Kidney epithelial cell (primary cell): ENCODE results near the gene IL5. TPM values are rescaled to one million over a fixed set of nuclear protein-coding genes. Genes with fewer than 3 reads are reported as not detected.

ENCODE experiments used
- DNase-seq: peaks from one replicate; pipeline ENCODE4 v3.0.0-alpha.2; 2010; ENCODE audit warnings: low read depth
- H3K27me3 ChIP-seq: 2 replicates; pipeline ENCODE4 v1.6.0; 2011; ENCODE audit warnings: low read length; ENCODE audit not compliant: control insufficient read depth, insufficient read depth
- H3K36me3 ChIP-seq: 2 replicates; pipeline ENCODE4 v1.5.1; 2011; ENCODE audit warnings: low read length; ENCODE audit not compliant: control insufficient read depth, insufficient read depth
- H3K4me3 ChIP-seq: 2 replicates; pipeline ENCODE4 v1.5.1; 2011; ENCODE audit warnings: low read depth, mild to moderate bottlenecking, control low read depth, low read length
- total RNA-seq: library from RNA; depleted of rRNA; stranded (reverse); fragments of >200 nt; gene quantifications from 2 replicates; pipeline ENCODE4 v1.2.3, GENCODE V29; 2015
- TF ChIP-seq, protein P1 (sequence below): IDR thresholded peaks from 2 replicates; pipeline ENCODE4 v1.5.1; 2011; ENCODE audit warnings: mild to moderate bottlenecking, moderate library complexity, low read length, control low read depth, inconsistent platforms; ENCODE audit not compliant: insufficient read depth, poor library complexity, severe bottlenecking

The IL5 gene
- total RNA-seq, 1 donor from 2014 or later, result not detected

DNA sequence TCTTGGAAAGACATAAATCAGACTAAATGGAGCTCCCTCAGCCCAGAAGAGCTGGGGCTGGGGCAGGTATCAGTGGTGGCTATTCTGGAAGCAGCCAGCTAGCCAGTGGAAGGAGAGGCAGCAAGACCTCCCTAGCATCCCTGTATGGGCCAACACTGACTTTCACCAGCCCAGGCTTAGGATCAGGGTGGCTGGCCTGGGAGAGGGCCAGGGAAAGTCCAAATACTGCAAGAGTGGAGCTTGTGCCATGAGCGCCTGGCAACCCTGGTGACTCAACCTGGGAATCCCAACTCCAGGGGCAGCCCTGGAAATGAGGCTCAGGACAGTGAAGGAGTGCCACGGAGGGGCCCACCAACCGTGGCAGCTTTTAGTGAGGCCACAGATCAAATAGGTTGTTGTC lies 45.2 kb downstream of the IL5 start:
- no peak for DNase-seq
- H3K4me3 ChIP-seq, result no peak overlapping the region
- TF ChIP-seq, protein P1, sequence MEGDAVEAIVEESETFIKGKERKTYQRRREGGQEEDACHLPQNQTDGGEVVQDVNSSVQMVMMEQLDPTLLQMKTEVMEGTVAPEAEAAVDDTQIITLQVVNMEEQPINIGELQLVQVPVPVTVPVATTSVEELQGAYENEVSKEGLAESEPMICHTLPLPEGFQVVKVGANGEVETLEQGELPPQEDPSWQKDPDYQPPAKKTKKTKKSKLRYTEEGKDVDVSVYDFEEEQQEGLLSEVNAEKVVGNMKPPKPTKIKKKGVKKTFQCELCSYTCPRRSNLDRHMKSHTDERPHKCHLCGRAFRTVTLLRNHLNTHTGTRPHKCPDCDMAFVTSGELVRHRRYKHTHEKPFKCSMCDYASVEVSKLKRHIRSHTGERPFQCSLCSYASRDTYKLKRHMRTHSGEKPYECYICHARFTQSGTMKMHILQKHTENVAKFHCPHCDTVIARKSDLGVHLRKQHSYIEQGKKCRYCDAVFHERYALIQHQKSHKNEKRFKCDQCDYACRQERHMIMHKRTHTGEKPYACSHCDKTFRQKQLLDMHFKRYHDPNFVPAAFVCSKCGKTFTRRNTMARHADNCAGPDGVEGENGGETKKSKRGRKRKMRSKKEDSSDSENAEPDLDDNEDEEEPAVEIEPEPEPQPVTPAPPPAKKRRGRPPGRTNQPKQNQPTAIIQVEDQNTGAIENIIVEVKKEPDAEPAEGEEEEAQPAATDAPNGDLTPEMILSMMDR, result no peak

DNA sequence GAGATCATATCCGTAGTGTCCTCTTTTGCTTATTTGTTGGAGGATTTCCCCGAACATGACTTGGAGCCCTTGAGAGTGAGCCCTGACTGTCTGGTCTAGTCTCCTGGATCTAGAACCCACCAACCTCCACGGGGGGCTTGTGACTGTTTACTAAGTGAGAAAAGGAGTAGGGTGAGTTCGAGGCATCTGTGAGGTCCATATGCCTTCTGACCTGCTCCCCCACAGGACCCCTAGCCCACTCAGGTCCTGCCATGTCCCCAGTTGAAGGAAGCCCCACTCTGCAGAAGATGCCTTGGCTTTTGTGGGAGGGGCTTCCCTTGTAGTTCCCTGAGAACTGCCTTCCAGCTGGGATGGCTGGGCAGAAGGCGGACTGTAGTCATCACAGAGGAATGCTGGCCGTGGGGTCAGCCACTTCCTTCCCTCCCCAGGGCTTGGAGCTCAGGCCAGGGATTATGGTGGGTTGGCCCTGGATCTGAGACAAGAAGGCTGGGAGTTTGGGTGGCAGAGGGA lies 45.8 kb downstream of the IL5 start:
- TF ChIP-seq, protein P1, result no peak
- DNase-seq, result peak; percentile 80
- Histone ChIP-seq H3K27me3 (no peaks in the 10 kb centered on the region), H3K4me3 (peak overlapping the region; percentile 52), H3K36me3 (no peaks in the 10 kb centered on the region)

More for the DNA sequence above, 45.2 kb downstream of the IL5 start:
- Histone ChIP-seq H3K27me3 (no peaks in the 10 kb centered on the region), H3K36me3 (no peaks in the 10 kb centered on the region)

DNA sequence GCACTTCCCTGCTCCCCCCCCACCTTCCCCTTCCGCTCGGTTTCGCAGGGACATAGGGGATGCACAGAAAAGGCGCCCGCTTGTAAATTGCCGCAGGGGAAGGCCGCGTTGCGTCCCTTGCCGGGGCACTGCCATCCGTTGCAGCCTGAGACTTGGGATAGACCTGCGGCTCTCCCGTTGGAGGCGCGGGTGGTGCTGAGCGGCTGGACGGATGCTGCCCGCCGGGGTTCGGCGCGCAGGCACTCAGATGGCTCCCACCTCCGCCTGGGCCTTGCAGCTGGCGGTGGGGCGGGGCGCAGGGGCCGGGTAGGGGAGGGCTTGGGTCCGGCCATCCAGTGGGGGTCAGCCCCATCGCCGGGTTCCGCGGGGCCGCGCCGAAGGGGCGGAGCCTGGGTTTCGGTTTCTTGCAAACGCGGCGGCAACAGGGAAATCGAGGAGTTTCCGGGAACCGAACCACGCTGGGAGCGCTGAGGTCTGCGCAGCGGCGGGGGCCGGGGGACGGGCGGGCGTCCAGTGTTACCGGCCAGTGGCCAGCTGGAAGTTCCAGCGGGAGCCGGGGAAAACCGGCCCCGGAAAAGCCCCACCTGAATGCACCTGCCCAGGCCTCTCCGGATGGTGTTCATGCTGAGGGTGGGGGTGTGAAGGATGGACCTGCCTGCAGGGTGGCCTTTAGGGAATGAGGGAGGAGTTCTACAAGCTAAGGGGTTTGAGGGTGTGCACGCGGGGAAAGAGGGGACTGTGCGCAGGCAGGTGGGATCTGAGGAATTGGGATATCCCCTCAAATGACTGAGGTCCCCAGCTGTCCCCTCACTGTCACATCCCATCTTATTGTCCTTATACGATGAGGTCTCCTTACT lies 46.5 kb downstream of the IL5 start:
- H3K27me3 ChIP-seq, result no peaks in the 10 kb centered on the region
- no peaks in the 10 kb centered on the region for H3K36me3 ChIP-seq
- H3K4me3 ChIP-seq, result peak overlapping the region; percentile 52
- TF ChIP-seq, protein P1, result no peak
- no peak for DNase-seq

DNA sequence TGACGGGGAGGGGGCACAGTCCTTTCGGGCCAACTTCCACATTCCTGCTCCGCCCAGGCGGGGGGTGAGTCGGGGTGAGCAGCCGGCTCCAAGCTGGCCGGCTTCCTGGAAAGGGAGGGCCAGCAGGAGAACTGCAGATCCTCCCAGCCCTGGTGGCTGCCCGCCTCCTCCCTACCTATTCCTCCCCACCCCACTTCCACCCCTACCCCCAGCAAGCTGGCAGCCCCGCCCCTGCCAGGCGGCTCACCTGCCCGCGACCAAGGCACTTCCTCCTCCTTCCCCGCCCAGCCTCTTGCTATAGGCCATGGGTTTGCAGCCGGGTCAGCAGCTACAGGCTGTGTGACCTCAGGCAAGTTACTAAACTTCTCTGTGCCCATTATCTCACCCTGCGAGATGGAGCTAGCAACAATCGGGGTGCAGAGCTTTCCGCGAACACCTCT lies 47.1 kb downstream of the IL5 start:
- TF ChIP-seq, protein P1, result no peak
- DNase-seq, result peak; percentile 86
- no peaks in the 10 kb centered on the region for H3K27me3 ChIP-seq
- peak overlapping the region; percentile 52 for H3K4me3 ChIP-seq
- no peaks in the 10 kb centered on the region for H3K36me3 ChIP-seq

DNA sequence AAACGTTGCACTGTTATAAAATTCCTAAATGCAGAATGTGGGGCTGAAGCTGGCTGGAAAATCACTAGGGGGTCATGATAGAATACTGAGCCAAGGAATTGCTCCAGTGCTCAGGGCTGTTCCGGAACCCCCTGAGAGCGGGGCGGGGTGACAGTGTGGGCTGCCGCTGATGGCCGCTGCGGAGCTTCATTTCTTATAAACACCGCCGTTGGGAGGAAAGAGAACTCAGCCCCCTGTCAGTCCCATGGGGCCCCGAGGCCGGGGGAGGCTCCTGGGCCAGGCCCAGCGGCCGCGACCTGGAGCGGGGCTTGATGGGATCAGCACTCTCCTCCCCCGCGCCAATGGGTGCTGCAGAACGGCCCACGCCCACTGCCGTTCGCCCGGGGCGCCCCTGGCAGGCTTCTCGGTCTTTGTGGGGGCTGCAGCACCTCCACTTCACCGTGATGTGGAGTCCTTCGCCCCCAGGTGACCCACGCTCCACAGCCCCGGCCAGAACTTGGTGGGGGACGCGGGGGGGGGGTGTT lies 47.6 kb downstream of the IL5 start:
- H3K27me3 ChIP-seq, result no peaks in the 10 kb centered on the region
- H3K4me3 ChIP-seq, result peak overlapping the region; percentile 52
- H3K36me3 ChIP-seq, result no peaks in the 10 kb centered on the region
- TF ChIP-seq, protein P1, result no peak
- no peak for DNase-seq
